GM13977 (cell line): Measurements from ENCODE around the gene NR1H4.

Experiments
- DNase-seq: peaks from one replicate; pipeline ENCODE4 v3.0.0; 2012; ENCODE audit warnings: low spot score
- in situ Hi-C: fragments of 300-500 bp; cut with MboI; formaldehyde crosslinking; loops from one replicate; pipeline ENCODE4 v1.12.0; 2022; ENCODE audit warnings: low sequenced_read_pairs, low pct_unique_long_range_greater_than_20kb, mixed read lengths, inconsistent platforms; ENCODE audit not compliant: unreplicated experiment
- TF ChIP-seq, protein P1 (sequence below): IDR thresholded peaks from 2 replicates; pipeline ENCODE4 v1.5.1; 2012; ENCODE audit warnings: mild to moderate bottlenecking, control low read depth; ENCODE audit not compliant: insufficient read depth; ENCODE audit errors: extremely low read depth, missing control alignments

Gene NR1H4

DNA sequence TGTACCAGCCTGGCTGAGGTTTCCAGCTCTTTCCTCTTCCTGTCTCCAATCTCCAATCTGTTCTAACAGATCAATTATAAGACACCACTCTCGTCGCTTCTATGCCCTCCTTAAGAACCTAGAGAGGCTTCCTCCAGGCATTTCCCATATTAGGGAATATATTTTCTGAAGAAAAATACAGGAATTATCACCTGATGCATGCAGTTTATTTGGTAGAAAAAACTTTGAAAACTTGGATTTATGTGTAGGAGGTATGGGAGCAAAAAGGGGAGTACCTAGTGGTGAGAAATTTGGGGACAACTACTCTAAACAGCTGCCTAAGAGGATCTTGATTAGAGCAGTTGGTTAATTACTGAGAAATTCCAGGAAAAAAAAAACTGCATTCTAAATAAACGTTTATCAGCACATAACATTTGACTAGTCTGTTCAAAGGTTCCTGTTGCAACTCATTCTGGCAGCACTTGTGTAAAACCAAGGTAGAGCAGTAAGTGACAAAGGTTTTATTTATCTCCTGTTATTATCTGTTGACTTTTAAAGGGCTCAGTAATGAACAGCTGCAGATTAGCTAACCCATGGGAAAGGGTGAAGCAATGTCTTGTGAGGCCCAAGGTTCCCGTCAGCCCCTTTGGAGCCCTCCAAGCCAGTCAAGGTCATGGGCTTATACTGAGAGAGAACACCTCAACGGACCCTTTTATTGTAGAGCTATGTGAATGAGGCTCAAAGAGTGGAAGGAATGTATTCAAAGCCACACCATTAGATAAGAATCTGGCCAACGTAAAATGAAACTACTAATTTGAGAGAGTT is 36.4 kb upstream of the NR1H4 start:
- TF ChIP-seq, protein P1, sequence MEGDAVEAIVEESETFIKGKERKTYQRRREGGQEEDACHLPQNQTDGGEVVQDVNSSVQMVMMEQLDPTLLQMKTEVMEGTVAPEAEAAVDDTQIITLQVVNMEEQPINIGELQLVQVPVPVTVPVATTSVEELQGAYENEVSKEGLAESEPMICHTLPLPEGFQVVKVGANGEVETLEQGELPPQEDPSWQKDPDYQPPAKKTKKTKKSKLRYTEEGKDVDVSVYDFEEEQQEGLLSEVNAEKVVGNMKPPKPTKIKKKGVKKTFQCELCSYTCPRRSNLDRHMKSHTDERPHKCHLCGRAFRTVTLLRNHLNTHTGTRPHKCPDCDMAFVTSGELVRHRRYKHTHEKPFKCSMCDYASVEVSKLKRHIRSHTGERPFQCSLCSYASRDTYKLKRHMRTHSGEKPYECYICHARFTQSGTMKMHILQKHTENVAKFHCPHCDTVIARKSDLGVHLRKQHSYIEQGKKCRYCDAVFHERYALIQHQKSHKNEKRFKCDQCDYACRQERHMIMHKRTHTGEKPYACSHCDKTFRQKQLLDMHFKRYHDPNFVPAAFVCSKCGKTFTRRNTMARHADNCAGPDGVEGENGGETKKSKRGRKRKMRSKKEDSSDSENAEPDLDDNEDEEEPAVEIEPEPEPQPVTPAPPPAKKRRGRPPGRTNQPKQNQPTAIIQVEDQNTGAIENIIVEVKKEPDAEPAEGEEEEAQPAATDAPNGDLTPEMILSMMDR: no peak
- in situ Hi-C loops: no loop called here
- DNase-seq: no peak

DNA sequence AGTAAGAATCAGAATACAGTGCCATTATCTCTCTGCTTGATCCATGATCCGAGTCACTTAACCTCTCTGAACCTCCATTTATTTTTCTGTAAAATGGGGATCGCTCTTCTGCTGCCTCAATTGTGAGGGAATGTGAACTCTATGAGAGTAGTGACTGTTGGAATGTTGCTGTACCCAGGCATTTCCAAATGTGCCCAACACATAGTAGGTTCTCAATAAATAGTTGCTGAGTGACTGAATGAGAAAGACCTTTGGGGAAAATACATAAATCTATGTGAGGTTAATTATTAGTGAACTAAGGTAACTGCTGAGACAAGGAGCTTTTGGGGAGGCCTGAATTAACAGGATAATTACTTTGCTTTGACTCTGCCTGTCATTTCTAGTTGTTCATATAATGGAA is 33.9 kb upstream of the NR1H4 start:
- TF ChIP-seq, protein P1: no peak
- in situ Hi-C loops: no loop called here
- DNase-seq: no peak

DNA sequence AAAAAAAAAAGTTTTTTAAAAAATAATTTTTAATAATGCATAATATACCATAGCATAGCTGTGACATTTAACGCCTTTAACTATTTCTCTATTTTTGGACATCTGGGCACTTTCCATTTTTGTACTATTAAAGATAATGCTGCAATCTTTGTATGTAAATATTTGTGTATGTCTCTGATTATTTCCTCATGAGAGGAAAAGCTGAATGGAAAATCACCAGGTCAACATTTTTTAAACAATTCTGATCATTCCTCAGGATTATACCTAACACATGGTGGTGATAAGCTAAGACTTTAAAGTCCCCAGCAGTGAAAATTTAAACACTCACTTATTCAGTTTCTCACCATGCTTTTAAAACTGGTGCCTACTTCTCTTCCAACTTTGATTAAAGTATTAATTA is 31.3 kb upstream of the NR1H4 start:
- no peak for DNase-seq
- in situ Hi-C loops: no loop called here
- TF ChIP-seq, protein P1: no peak

DNA sequence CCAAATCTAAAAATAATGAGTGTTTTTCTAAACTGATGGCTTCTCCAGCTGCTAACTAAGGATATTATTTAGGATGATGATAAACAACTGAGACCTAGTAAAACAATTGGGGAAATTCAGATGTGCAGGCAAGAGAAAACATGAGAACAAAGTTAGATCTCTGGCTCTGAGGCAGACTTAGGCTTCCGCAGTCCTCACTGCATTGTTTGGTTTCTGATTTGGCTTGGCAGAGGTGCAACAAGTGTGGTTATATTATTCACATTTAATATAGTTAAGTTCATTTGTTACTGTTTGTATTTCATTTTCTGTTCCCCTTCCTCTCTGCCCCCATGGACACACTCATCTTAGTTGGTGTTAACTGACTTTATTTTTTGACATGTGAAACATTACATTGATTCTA is 30.2 kb upstream of the NR1H4 start:
- in situ Hi-C loops: no loop called here
- TF ChIP-seq, protein P1: no peak
- DNase-seq: no peak

DNA sequence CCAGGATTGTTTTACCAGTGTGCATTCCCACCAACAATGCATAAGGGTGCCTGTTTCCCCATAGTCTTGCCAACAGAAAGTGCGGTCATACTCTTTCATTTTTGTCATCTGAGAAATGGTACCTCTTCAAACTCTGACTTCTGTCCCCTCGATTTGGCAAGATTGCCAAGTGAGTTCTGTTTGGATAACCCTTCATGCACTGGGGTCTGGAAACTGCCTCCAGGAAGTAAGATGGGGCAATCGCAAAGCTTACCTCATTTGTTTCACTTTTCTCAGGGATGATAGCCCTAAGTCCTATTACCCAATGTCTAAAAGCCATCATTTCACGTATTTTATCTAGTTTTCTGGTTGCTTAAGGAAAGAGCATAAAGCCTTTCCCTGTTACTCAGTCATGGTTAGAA is 28.6 kb upstream of the NR1H4 start:
- in situ Hi-C loops: no loop called here
- TF ChIP-seq, protein P1: no peak
- no peak for DNase-seq

DNA sequence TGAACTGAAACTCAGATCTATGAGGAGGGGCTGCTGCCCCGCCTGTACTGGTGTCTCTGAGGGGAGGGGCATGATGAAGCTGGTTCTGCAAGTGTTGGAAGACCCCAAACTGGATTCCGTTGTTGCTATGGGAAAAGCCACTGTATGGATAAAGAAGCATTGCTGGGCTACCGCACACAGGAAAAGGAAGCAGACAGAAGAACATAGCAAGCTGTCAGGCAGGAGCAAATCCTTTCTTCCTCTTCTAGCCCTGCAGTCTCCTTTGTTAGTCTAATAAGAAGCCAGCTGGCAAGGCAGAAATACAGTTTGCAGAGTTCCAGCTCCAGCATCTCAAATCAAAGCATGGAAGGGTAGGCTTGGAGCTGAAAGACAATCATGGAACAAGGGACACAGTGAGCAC is 26.3 kb upstream of the NR1H4 start:
- DNase-seq: no peak
- TF ChIP-seq, protein P1: no peak
- in situ Hi-C loops: no loop called here
